HUES64 (cell line): ENCODE data around the gene GLMP. TPM values are rescaled to one million over a fixed set of nuclear protein-coding genes. Genes with fewer than 3 reads are reported as not detected.
"Not testable (repeated sequence)": the region's sequence is repeated elsewhere in the genome, so short reads cannot be mapped to it uniquely, and the experiment has no call there.

ENCODE experiments used
- H3K27ac ChIP-seq: 2 replicates; pipeline ENCODE4 v1.7.0; 2013; ENCODE audit warnings: low read depth, low read length, inconsistent platforms
- H3K27me3 ChIP-seq: 2 replicates; pipeline ENCODE4 v1.6.1; 2013; ENCODE audit warnings: mild to moderate bottlenecking, low read length; ENCODE audit not compliant: insufficient read depth
- H3K36me3 ChIP-seq: 2 replicates; pipeline ENCODE4 v1.6.1; 2013; ENCODE audit warnings: mild to moderate bottlenecking, low read length; ENCODE audit not compliant: insufficient read depth
- H3K4me1 ChIP-seq: 2 replicates; pipeline ENCODE4 v1.6.1; 2013; ENCODE audit warnings: mild to moderate bottlenecking, low read length, moderate library complexity; ENCODE audit not compliant: insufficient read depth
- H3K4me3 ChIP-seq: 2 replicates; pipeline ENCODE4 v1.5.1; 2013; ENCODE audit warnings: mild to moderate bottlenecking, low read length, moderate library complexity
- H3K9ac ChIP-seq: 2 replicates; pipeline ENCODE4 v1.6.1; 2013; ENCODE audit warnings: mild to moderate bottlenecking, low read depth, low read length
- H3K9me3 ChIP-seq: 2 replicates; pipeline ENCODE4 v1.6.1; 2013; ENCODE audit warnings: low read depth, low read length; ENCODE audit not compliant: insufficient read depth
- WGBS: fragments of 150-250, 120-280 bp; methylation state at CpG from one replicate; pipeline ENCODE4 v1.1.7; 2013; ENCODE audit warnings: missing lambda C conversion rate; 5-methylcytosine and 5-hydroxymethylcytosine counted together
- polyA plus RNA-seq, 2 experiments: library from polyadenylated mRNA; stranded (reverse); fragments of 50-300 nt; gene quantifications; one replicate each; pipeline ENCODE4 v1.2.3, GENCODE V29; 2013

The GLMP gene
- polyA plus RNA-seq (2013, experiment 1 of 2), result 40.0 TPM
- polyA plus RNA-seq (2013, experiment 2 of 2), result 43.4 TPM

GRCh38 chr1:156295391-156295947, at the start of gene GLMP:
Gene GLMP, minus strand, starts transcription at chr1:156295679. Its CDS starts 34 bp downstream, at chr1:156295645.
- H3K36me3 ChIP-seq, result peaks cover 15% of the 10 kb centered on the region
- 5% methylated on average over 17 of the region's 17 CpGs for WGBS
- peak within 1 kb of the TSS; percentile 97 for H3K4me3 ChIP-seq
- peak within 1 kb of the TSS; percentile 79 for H3K9ac ChIP-seq
- H3K4me1 ChIP-seq, result peaks cover 8% of the 10 kb centered on the region; the same call in 1 of the 2 replicates
- no peaks in the 10 kb centered on the region for H3K9me3 ChIP-seq
- H3K27ac ChIP-seq, result no peak within 1 kb of the TSS
- H3K27me3 ChIP-seq, result no peaks in the 10 kb centered on the region

DNA sequence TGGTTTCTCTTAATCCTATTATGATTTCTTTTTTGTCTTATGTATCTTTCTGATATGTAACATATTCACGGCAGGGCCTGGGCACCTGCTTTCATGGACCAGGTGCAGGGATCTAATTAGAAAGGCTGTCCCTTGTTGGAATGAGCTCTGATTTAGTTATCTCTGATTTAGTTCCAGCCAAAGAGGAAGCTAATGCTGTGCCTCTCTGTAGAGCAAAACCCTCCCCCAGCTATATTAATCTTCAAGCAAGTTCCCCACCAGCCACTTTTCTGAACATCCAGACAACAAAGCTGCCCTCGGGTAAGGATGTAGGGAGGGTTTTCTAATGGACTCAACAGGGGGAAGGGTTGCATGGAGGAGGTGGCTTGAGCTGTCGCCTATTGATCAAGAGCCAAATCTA, 48.9 kb upstream of the GLMP start:
- WGBS, result 88% methylated on average over 3 of the region's 3 CpGs
- Histone ChIP-seq H3K27me3 (no peaks in the 10 kb centered on the region), H3K27ac (no peak overlapping the region), H3K4me3 (no peak overlapping the region), H3K9ac (no peak overlapping the region), H3K4me1 (0 out of 2 replicates have a peak, but pooled peaks cover 3% of the 10 kb centered on the region), H3K36me3 (no peaks in the 10 kb centered on the region), H3K9me3 (no peaks in the 10 kb centered on the region)

- H3K9me3 ChIP-seq, result no peaks in the 10 kb centered on the region
- H3K9ac ChIP-seq, result no peak overlapping the region
- 91% methylated on average over 1 of the region's 1 CpG for WGBS
Observed at GRCh38 chr1:156342166-156342955, 46.9 kb upstream of the GLMP start.

DNA sequence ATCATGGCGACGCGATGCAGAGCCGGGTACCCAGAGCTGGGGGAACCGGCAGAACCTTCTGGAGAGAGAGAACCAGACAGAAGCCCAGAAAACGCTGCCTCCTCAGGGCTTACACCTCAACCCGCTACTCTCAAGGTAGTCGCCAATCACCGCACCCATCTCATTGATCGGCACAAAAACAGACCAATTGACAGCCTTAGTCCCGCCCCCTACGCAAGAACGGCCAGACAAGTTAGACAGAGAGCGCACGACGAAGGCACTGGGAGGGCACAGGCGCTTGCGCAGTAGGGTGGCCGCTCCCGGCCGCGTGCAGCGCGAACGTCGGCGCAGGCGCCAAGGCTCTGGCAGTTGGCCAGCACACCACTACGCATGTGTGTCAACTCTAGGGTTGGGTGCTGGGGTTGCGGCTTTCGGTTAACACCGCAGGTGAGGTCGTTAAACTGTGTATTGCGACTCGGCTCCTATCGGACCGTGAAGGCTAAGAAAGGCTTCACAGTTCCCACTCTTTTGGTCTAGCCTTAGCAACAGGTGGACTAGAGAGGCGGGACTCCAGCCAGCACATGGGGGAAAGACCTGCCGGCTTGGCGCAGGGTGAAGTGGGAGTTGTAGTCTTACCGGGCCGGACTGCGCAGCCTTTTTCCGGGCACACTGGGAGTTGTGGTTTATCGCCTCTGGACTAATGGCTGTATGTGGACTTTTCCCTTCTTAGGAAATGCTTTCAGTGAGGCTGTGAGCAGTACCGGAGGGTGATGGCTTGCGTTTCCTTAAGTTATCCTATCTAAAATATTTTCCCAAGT, 42.9 kb upstream of the GLMP start, which contains the start of the genes CCT3 and TSACC:
Gene CCT3, minus strand, starts transcription at position 113 of the 797 bp plus-strand sequence. Its CDS starts 108 bp downstream, at position 5.
Gene TSACC, plus strand, starts transcription at position 347 of the 797 bp plus-strand sequence. CDS start 1,232 bp downstream, outside the sequence.
- under 1% methylated on average over 47 of the region's 47 CpGs for WGBS

More at GRCh38 chr1:156342166-156342955, 46.9 kb upstream of the GLMP start:
- Histone ChIP-seq H3K36me3 (no peaks in the 10 kb centered on the region), H3K4me1 (0 out of 2 replicates have a peak, but pooled peaks cover 3% of the 10 kb centered on the region), H3K27me3 (no peaks in the 10 kb centered on the region), H3K27ac (no peak overlapping the region), H3K4me3 (no peak overlapping the region)

GRCh38 chr1:156337888-156338179, 42.4 kb upstream of the GLMP start:
- Histone ChIP-seq H3K9me3 (no peaks in the 10 kb centered on the region), H3K9ac (peak overlapping the region; percentile 78), H3K36me3 (peaks cover 34% of the 10 kb centered on the region), H3K4me3 (peak overlapping the region; percentile 81), H3K27me3 (no peaks in the 10 kb centered on the region), H3K27ac (peak overlapping the region; percentile 50), H3K4me1 (no peaks in the 10 kb centered on the region)
- WGBS, result 1% methylated on average over 14 of the region's 14 CpGs

More for the DNA sequence above, 42.9 kb upstream of the GLMP start, which contains the start of the genes CCT3 and TSACC:
- Histone ChIP-seq H3K27me3 (no peaks in the 10 kb centered on the region), H3K9me3 (no peaks in the 10 kb centered on the region), H3K9ac (peak within 1 kb of the TSS; percentile 78), H3K27ac (peak within 1 kb of the TSS; percentile 79), H3K4me1 (0 out of 2 replicates have a peak, but pooled peaks cover 1% of the 10 kb centered on the region), H3K36me3 (peaks cover 29% of the 10 kb centered on the region), H3K4me3 (peak within 1 kb of the TSS; percentile 81)

DNA sequence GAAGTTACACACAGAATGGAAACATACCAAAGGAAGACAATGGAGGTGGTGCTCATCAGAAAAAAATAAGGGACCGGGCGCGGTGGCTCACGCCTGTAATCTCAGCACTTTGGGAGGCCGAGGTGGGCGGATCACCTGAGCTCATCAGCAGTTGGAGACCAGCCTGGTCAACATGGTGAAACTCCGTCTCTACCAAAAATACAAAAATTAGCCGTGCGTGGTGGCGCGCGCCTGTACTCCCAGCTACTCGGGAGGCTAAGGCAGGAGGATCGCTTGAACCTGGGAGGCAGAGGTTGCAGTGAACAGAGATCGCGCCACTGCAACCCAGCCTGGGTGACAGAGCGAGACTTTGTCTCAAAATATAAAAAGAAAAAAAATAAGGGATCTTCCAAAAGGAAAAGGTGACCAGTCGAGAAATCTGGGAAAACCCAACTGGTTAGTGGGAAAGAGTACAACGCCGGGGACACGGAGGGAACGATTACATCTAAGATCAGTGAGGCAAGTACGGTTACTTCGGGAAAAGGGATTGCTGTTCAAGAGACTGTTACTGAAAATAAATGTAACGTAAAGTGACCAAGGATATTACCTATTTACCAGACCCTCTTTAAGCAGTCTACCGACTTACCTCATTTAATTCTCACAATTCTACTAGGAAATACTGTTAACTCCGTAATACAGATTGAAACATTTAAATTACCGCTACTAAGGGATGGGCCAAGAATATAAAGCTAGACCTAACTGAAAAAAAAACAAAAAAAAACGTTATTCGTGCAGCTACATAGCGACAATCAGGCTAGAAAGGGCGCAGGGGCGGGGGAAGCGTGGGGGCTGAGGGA, 41.8 kb upstream of the GLMP start:
- peaks cover 40% of the 10 kb centered on the region for H3K36me3 ChIP-seq
- 11% methylated on average over 34 of the region's 34 CpGs for WGBS

DNA sequence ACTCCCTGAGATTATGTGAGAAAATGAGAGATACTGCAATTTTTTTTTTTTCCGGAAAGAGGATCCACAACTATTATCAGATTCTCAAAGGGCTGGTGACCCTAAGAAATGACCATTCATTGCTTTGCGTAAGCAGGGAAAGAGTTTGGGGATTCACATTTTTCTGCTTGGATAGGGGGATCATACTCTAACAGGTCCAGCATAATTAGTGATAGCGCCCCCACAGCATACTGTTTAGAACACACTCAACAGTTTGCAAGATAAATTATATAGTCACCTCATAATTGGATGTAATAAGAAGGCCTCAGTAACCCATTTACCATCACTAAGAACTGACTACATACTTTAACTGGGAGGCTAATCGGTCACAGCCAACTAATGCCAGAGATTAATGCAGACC, 40.8 kb upstream of the GLMP start:
- 83% methylated on average over 2 of the region's 4 CpGs for WGBS
- Histone ChIP-seq H3K4me1 (no peaks in the 10 kb centered on the region), H3K36me3 (peaks cover 50% of the 10 kb centered on the region), H3K27me3 (no peaks in the 10 kb centered on the region), H3K9ac (no peak overlapping the region), H3K9me3 (no peaks in the 10 kb centered on the region), H3K4me3 (peak overlapping the region; percentile 81), H3K27ac (no peak overlapping the region)

More for the DNA sequence above, 41.8 kb upstream of the GLMP start:
- Histone ChIP-seq H3K27ac (peak overlapping the region; percentile 50; the same call in 1 of the 2 replicates), H3K9ac (peak overlapping the region; percentile 78), H3K4me1 (no peaks in the 10 kb centered on the region), H3K4me3 (peak overlapping the region; percentile 81), H3K9me3 (no peaks in the 10 kb centered on the region), H3K27me3 (no peaks in the 10 kb centered on the region)

- 97% methylated on average over 8 of the region's 9 CpGs for WGBS
- not testable (repeated sequence) for H3K9ac ChIP-seq, H3K27ac ChIP-seq, H3K27me3 ChIP-seq, H3K4me3 ChIP-seq, H3K4me1 ChIP-seq, H3K9me3 ChIP-seq
- peaks cover 84% of the 10 kb centered on the region for H3K36me3 ChIP-seq
Observed at GRCh38 chr1:156323179-156323578, 27.7 kb upstream of the GLMP start.

GRCh38 chr1:156320560-156320959, 25.1 kb upstream of the GLMP start:
- Histone ChIP-seq H3K36me3 (peaks cover 94% of the 10 kb centered on the region), H3K4me1 (no peaks in the 10 kb centered on the region), H3K4me3 (no peak overlapping the region), H3K27me3 (no peaks in the 10 kb centered on the region), H3K27ac (no peak overlapping the region), H3K9me3 (no peaks in the 10 kb centered on the region), H3K9ac (no peak overlapping the region)
- 99% methylated on average over 3 of the region's 3 CpGs for WGBS

DNA sequence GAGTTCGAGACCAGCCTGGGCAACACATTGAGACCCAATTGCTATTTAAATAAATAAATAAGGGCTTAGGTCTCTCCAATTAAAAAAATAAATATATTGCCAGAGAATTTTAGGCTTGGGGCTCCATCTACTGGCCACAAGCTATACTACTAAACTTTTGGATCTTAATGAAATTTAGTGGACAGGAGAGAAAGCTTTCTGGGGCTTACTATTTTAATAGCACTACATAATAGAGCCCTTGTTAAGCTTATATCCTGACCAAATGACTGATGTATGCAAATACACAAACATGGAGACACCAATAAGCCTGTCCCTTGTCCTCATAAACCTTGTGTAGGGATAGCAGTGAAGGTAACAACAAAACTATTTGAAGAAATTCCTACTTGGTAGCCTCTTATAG, 24.2 kb upstream of the GLMP start:
- Histone ChIP-seq H3K36me3 (peaks cover 93% of the 10 kb centered on the region), H3K4me1 (no peaks in the 10 kb centered on the region), H3K27me3 (no peaks in the 10 kb centered on the region), H3K27ac (no peak overlapping the region), H3K9ac (no peak overlapping the region), H3K9me3 (no peaks in the 10 kb centered on the region), H3K4me3 (no peak overlapping the region)
- no CpG with 5 or more reads among the region's 1 CpG for WGBS
